NOMO-1 treated with DMSO at 0.1 percent for 48 hours (cell line): ENCODE results near the gene BAIAP3.
A peak's percentile ranks its signal among the peaks of the same experiment; 100 is the strongest.

ENCODE experiments used
- DNase-seq: peaks from one replicate; lab custom pipeline; 2025; ENCODE audit not compliant: unreplicated experiment; lab: John Stamatoyannopoulos, UW

Gene BAIAP3

DNA sequence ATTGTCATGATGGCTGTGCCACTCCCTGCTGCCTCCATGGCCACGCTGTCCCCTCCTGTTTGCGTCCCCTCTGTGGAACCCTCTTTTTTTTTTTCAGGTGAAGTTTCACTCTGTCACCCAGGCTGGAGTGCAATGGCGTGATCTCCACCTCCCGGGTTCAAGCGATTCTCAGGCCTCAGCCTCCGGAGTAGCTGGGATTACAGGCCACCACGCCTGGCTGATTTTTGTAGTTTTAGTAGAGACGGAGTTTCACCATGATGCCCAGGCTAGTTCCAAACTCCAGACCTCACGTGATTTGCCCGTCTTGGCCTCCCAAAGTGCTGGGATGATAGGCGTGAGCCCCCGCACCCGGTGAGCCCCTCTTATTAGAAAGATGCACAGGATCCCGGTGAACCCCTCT lies 35.0 kb upstream of the BAIAP3 start:
- DNase-seq: no peak

DNA sequence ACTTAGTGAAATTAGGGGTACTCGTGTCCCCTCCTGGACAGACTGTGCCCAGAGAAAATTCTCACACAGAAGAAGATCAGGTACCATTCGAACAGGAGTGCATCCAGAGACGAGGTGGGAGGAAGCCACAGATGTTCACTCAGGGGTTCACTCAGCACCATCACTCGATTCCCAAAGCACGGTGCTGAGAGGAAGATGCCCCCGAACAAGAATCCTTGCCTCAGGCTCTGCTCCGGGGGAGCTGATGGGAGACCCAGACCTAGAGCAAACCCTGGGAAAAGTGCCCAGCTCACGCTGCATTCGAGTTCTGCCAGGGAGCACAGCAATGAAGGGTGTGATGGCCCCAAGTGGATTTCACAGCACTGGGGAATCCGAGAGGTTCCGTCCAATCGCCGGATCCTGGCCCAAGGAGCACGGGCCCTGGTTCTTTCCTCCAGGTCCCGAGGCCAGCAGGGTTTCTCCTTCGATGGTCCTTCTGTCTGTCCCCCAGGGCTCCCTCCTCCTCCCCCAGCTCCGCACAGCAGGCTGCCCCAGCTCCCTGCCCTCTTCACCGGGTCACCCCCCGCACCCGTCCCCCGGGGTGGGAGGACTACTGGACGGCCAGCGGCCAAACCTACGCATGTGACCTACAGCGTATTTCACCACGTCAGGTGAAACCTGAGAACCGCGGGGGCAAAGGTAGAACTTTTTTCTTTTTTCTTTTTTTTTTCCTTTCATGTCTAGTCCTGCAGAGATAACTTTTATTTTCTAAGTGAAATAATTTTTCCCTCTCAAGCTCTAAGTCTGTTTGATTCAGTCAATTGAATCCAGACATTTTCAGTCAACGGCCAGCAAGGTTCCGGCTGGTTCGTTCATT lies 34.2 kb upstream of the BAIAP3 start:
- DNase-seq: no peak

DNA sequence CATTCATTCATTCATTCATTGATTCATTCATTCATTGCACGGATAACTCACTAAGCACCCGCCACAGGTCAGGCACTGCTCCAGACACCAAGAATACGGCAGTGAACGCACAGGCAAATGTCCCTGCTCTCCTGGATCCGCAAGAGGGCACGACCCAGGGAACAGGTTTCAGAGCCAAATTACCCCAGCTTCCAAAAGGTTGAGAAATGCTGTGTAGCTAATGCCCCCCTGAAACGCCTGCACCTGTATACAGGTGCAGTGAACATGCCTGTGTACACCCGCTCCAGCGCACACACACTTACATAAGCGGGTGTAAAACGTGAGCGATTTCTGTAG lies 33.6 kb upstream of the BAIAP3 start:
- no peak for DNase-seq

GRCh38 chr16:1300664-1301476 lies 32.6 kb upstream of the BAIAP3 start:
- peak; percentile 45 for DNase-seq

DNA sequence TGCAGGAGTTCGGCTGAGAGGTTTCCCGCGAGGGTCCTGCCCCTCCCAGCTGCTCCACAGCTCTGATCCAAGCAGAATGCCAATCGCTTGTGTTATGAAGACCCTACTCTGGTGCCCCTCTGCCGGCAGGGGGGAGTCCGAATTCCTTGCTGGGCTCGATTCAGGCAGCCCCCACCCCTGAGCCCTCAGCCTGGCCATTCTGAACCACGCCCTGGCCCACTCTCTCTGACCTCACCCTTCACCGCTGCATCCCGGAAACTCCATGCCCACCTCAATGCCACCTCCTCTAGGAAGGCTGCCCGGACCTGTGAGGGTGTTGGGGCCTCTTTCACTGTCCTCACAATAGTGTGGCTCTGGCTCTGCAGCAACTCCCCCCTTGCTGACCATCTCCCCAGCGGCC lies 31.9 kb upstream of the BAIAP3 start:
- DNase-seq: no peak

DNA sequence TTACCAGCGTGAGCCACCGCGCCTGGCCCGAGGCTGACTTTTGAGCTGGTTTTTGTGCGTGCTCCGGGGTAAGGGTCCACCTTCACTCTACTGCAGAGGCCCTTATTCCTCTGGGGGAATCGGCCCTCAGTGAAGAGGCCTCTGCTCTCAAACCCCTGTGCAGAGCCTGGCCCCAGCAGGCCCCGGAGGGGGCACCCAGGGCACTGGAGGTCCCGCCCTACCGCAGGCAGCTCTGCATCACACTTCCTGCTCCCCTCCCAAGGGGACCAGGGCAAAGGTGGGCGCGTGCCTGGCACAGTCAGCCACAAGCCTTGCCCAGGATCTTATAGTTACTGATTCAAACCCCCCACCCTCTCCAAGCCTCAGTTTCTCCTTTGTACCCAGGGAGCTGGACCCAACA lies 27.6 kb upstream of the BAIAP3 start:
- no peak for DNase-seq

- no peak for DNase-seq
Observed at GRCh38 chr16:1306334-1306733, 27.1 kb upstream of the BAIAP3 start.

- DNase-seq: peak; percentile 63
Observed at GRCh38 chr16:1308036-1308976, 25.1 kb upstream of the BAIAP3 start.

- DNase-seq: peak; percentile 91
Observed at GRCh38 chr16:1308977-1309885, 24.2 kb upstream of the BAIAP3 start, which contains the start of gene UBE2I. Gene UBE2I (plus strand): TSS chr16:1309636. CDS start chr16:1314031, 4,395 bp downstream.

GRCh38 chr16:1309888-1310831 lies 23.3 kb upstream of the BAIAP3 start:
- DNase-seq: peak; percentile 39

DNA sequence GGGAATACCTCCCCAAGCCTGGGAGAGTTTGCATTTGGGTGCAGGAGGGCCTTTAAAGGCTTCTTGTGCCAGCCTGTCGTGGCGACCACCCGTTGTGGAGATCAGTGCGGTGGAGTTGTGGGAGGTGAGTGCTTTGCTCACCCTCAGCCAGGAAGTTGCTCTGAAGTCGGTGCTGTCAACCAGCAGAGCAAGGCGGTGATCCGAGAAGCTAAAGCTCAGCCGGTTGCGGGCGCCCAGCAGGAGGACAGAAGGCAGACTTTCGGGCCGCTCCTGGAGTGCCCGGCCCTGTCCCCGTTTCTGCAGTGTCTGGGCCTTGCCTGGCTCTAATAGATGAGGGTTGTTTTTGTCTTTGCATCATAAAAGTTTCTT lies 22.6 kb upstream of the BAIAP3 start:
- DNase-seq: peak; percentile 18

GRCh38 chr16:1311212-1311737 lies 22.2 kb upstream of the BAIAP3 start:
- DNase-seq: no peak

- DNase-seq: no peak
Observed at GRCh38 chr16:1311738-1312466, 21.5 kb upstream of the BAIAP3 start.

- DNase-seq: no peak
Observed at GRCh38 chr16:1312467-1312816, 21.0 kb upstream of the BAIAP3 start.

DNA sequence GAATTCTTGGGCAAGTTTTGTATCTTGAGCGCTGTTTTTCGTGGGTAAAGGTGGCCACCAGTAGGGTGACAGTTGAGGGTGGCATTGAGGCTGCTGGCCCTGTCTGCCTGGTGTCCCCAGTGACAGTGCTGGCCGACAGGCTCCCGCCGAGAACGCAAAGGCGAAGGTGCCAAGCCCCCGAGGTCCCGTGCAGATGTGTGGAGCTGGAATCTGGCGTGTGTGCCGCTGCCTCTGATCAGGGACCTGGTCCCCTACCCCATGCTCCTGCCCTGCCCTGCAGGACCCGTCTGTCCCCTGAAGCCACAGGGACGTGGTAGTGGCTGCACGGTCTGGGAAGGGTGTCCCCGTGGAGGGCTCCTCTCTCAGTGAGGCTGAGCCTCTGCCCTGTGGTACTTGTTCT lies 20.5 kb upstream of the BAIAP3 start:
- DNase-seq: no peak

DNA sequence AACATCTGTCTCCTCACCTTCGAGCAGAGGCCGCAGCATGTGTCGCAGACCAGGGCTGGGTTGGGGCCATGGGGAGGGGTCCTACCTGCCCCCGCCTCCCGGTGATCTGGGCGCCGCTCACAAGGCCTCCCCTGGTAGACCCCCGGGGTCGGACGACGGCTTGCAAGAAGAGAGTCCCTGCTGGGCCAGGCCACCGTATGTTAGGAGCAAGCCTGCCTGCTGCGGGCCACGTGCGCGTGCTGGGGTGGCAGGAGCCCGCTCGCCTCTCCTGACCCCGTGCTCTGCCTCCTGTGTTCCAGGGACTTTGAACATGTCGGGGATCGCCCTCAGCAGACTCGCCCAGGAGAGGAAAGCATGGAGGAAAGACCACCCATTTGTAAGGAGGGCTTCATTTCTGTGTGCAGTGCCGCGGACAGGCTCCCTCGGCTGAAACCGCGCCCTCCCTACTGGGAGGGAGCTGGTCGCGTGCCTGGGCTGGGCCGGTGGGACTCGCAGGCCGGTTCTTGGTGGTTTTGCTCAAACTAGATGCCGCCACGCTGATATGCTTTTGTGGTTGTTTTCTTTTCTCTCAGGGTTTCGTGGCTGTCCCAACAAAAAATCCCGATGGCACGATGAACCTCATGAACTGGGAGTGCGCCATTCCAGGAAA lies 19.6 kb upstream of the BAIAP3 start:
- DNase-seq: no peak

DNA sequence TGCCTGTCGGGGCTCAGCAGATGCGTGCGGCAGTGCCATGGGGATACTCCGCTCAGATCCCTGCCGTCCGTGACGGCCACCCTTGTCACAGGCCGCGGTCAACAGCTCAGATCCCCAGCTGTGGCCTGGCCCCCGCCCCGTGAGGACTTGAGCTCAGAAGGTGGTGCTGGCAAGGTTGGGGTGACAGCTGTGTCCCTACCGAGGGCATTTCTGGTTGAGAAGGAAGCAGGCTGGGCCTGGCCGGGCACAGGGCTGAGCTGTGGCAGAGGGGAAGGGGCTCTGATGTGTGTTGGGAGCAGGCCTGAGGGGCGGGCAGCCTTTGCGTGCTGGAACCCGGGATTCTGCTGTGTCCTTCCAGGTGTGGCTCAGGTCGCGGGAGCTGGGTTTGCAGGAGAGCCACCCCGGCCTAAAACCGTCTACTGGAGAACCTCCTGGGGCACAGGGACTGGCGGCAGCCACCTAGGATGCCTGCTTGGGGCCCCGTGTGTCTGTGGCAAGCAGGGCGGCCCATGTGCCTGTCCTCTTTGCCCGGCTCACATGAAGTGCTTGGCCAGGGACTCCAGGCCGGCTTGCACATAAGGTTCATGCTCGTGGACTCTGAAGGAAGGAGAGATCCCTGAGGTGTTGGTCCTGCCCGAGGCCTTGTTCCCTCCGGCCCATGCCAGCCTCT lies 18.9 kb upstream of the BAIAP3 start:
- DNase-seq: no peak
